Ovary (tissue), 9 donors: ENCODE data around the gene OPN3. TPM values are rescaled to one million over a fixed set of nuclear protein-coding genes. Genes with fewer than 3 reads are reported as not detected.

ENCODE experiments used
- DNase-seq, 5 donors: peaks; one replicate each; pipeline ENCODE4 v3.0.0-alpha.2; 2019 to 2020
- H3K27ac ChIP-seq, 2 donors: fragments of 200-600 bp; one replicate each; pipeline versions ENCODE4 v1.5.1 to v1.8.0; 2019 to 2022
- H3K27me3 ChIP-seq: fragments of 200-600 bp; one replicate; pipeline ENCODE4 v1.8.0; 2022
- H3K36me3 ChIP-seq: fragments of 200-600 bp; sonication (generic); one replicate; pipeline ENCODE4 v1.5.1; 2019
- H3K4me1 ChIP-seq: one replicate; pipeline ENCODE4 v1.8.1; 2013; ENCODE audit warnings: mild to moderate bottlenecking, moderate library complexity; ENCODE audit not compliant: insufficient read depth
- H3K4me3 ChIP-seq: fragments of 200-600 bp; sonication (generic); one replicate; pipeline ENCODE4 v1.5.1; 2017
- H3K9me3 ChIP-seq, 2 donors: fragments of 200-600 bp in 1 of 2; sonication (generic) in 1 of 2; one replicate each; pipeline versions ENCODE4 v1.5.1 to v1.8.1; 2013 to 2019; ENCODE audit warnings: mild to moderate bottlenecking in 1 of 2, moderate library complexity in 1 of 2
- CTCF ChIP-seq, 3 donors: fragments of 450-650 bp in 2 of 3; fragments of 200-600 bp in 1 of 3; IDR thresholded peaks; one replicate each; pipeline versions ENCODE4 v1.5.1 to v1.8.0; 2016 to 2022; ENCODE audit warnings: antibody characterized with exemption in 3 of 3, mild to moderate bottlenecking in 1 of 3
- EP300 ChIP-seq: sonication (generic); formaldehyde crosslinking; IDR thresholded peaks from one replicate; pipeline ENCODE4 v1.6.1; 2017; ENCODE audit warnings: antibody characterized with exemption
- POLR2A ChIP-seq: fragments of 450-650 bp; IDR thresholded peaks from one replicate; pipeline ENCODE4 v1.6.1; 2017; ENCODE audit warnings: antibody characterized with exemption, mild to moderate bottlenecking, moderate library complexity
- WGBS, 3 donors: extraction: QIAGEN DNeasy Blood & Tissue Kit in 1 of 3; methylation state at CpG; one replicate each; pipeline versions ENCODE4 v1.1.5 to v1.1.7; 2013 to 2017; 5-methylcytosine and 5-hydroxymethylcytosine counted together
- intact Hi-C, 4 donors: fragments of 100-400 bp; cut with DNase I; formaldehyde crosslinking; loops; one replicate each; pipeline versions ENCODE4 v1.11.0 to v1.15.1; 2022 to 2023
- polyA plus RNA-seq, 2 donors: library from polyadenylated mRNA; stranded (reverse); fragments of 200-250 nt in 1 of 2; fragments of 350-450 nt in 1 of 2; fragmentation: Illumina TruSeq in 1 of 2; extraction: RNeasy Lipid Tissue Mini Kit (QIAGEN cat#74804) in 1 of 2; gene quantifications; one replicate each; pipeline ENCODE4 v1.2.3, GENCODE V29; 2013 to 2014
- total RNA-seq, 7 donors: library from RNA; depleted of rRNA in 2 of 7; stranded (reverse); fragments of >200 nt in 2 of 7; fragmentation: NEBNext Ultra II Directional in 3 of 7; extraction: Animal tissue kit (Norgen Biotek cat#: 25700) in 3 of 7; gene quantifications; one replicate each; pipeline versions ENCODE4 v1.1.0 to v1.2.4, GENCODE V29; 2016 to 2023
- donor health status: DM: no; HTN: no; CAD: no; lungs with moderate emphysema.
- donor health status: DM: no; HTN: no; CAD: no.
- donor health status: Bipolar disorder and iron deficiency.
- donor health status: DM: yes; HTN: yes; CAD: no.
- donor health status: DM: no; HTN: no; CAD: no.
- donor health status: DM: yes; HTN: yes; CAD: no.

OPN3 gene
- total and polyA plus RNA-seq, 9 donors, result 5.3 to 30.3 (median 9.5) TPM

GRCh38 chr1:241631674-241632073 lies 8.5 kb downstream of the OPN3 start:
- no peaks in the 10 kb centered on the region for H3K36me3 ChIP-seq
- no peak for DNase-seq
- H3K4me3 ChIP-seq, result no peak overlapping the region
- no peak overlapping the region for H3K27ac ChIP-seq
- no peak for TF ChIP-seq EP300
- TF ChIP-seq POLR2A, result no peak
- intact Hi-C loops, result no loop called here
- no peaks in the 10 kb centered on the region for H3K4me1 ChIP-seq
- no peaks in the 10 kb centered on the region for H3K27me3 ChIP-seq
- H3K9me3 ChIP-seq, result no peaks in the 10 kb centered on the region
- 81 to 83% (median 82%) methylated on average over 5 of the region's 5 CpGs for WGBS, 3 donors

- intact Hi-C loops, result no loop called here
- Histone ChIP-seq H3K27ac (no peak overlapping the region), H3K9me3 (no peaks in the 10 kb centered on the region), H3K4me3 (no peak overlapping the region), H3K36me3 (no peaks in the 10 kb centered on the region), H3K27me3 (no peaks in the 10 kb centered on the region), H3K4me1 (no peaks in the 10 kb centered on the region)
- no peak for DNase-seq
- TF ChIP-seq EP300, result no peak
- 97 to 100% (median 97%) methylated on average over 2 of the region's 2 CpGs for WGBS, 3 donors
Measured at GRCh38 chr1:241630899-241631298, 9.3 kb downstream of the OPN3 start.

- intact Hi-C loops, result no loop called here
- WGBS, 3 donors, result 81 to 98% (median 81%) methylated on average over 1 of the region's 1 CpG
Measured at GRCh38 chr1:241630476-241630875, 9.7 kb downstream of the OPN3 start.

GRCh38 chr1:241630005-241630404 lies 10.2 kb downstream of the OPN3 start:
- intact Hi-C loops, result no loop called here
- no peak overlapping the region for H3K27ac ChIP-seq
- H3K4me1 ChIP-seq, result no peaks in the 10 kb centered on the region

More at GRCh38 chr1:241630476-241630875, 9.7 kb downstream of the OPN3 start:
- no peaks in the 10 kb centered on the region for H3K27me3 ChIP-seq
- DNase-seq, result no peak
- no peaks in the 10 kb centered on the region for H3K9me3 ChIP-seq
- H3K27ac ChIP-seq, result no peak overlapping the region
- no peaks in the 10 kb centered on the region for H3K4me1 ChIP-seq
- TF ChIP-seq CTCF (IDR thresholded peaks at IDR 0.05) (no peak), POLR2A (no peak), EP300 (no peak)
- no peaks in the 10 kb centered on the region for H3K36me3 ChIP-seq
- H3K4me3 ChIP-seq, result no peak overlapping the region

GRCh38 chr1:241627453-241628259 lies 12.5 kb downstream of the OPN3 start:
- H3K9me3 ChIP-seq, result no peaks in the 10 kb centered on the region
- no peak overlapping the region for H3K4me3 ChIP-seq
- H3K27me3 ChIP-seq, result no peaks in the 10 kb centered on the region
- intact Hi-C loops, result no loop called here
- no peaks in the 10 kb centered on the region for H3K4me1 ChIP-seq
- no peak overlapping the region for H3K27ac ChIP-seq
- WGBS, 3 donors, result 47 to 56% (median 54%) methylated on average over 9 of the region's 9 CpGs
- no peak for DNase-seq
- H3K36me3 ChIP-seq, result no peaks in the 10 kb centered on the region
- TF ChIP-seq CTCF (IDR thresholded peaks at IDR 0.05) (no peak), POLR2A (no peak), EP300 (no peak)

More at GRCh38 chr1:241630005-241630404, 10.2 kb downstream of the OPN3 start:
- Histone ChIP-seq H3K27me3 (no peaks in the 10 kb centered on the region), H3K4me3 (no peak overlapping the region), H3K9me3 (no peaks in the 10 kb centered on the region), H3K36me3 (no peaks in the 10 kb centered on the region)
- no peak for TF ChIP-seq CTCF (IDR thresholded peaks at IDR 0.05)
- TF ChIP-seq POLR2A, result no peak
- no peak for TF ChIP-seq EP300
- DNase-seq, result no peak
